K562 (cell line): ENCODE data around the gene IL21. TPM values are rescaled to one million over a fixed set of nuclear protein-coding genes. Genes with fewer than 3 reads are reported as not detected.
A peak's percentile ranks its signal among the peaks of the same experiment; 100 is the strongest.

Experiments
- ATAC-seq: fragments of 200-7000 bp; cut with Tn5 transposase; 3 replicates; pipeline ENCODE4 v1.9.1; 2020; ENCODE audit warnings: moderate library complexity
- BruUV-seq: library from RNA; stranded (reverse); fragments of 400-500 nt; replicated peaks from 2 replicates; lab custom pipeline; 2021; lab: Mats Ljungman, UMichigan
- CTCF ChIA-PET: fragments of 300-600 bp; formaldehyde crosslinking; extraction: SDS; loops from one replicate; lab custom pipeline; 2021; ENCODE audit warnings: low intra/inter-chr PET ratio; lab: Yijun Ruan, JAX
- POLR2A ChIA-PET: fragments of 300-600, 350-650 bp; sonication (Branson Sonifier 250); formaldehyde crosslinking; extraction: SDS; loops from one replicate; lab custom pipeline; 2021; ENCODE audit warnings: antibody characterized with exemption, inconsistent platforms; lab: Yijun Ruan, JAX
- DNase-seq, 4 experiments: peaks; one replicate each; pipeline versions ENCODE4 v3.0.0 to v3.0.0-alpha.2; 2011 to 2018; ENCODE audit warnings: low spot score in 3 of 4, mixed read lengths in 3 of 4; ENCODE audit errors: extremely low read depth in 1 of 4
- FAIRE-seq: peaks from 2 replicates; lab custom pipeline; 2011; peaks lifted over from hg19 to GRCh38; lab: Jason Lieb, UNC
- H2AFZ ChIP-seq: 2 replicates; pipeline ENCODE4 v1.6.0; 2011; ENCODE audit warnings: low read depth, low read length, control low read depth, inconsistent platforms
- H3K27ac ChIP-seq: fragments of 200-600 bp; 3 replicates; pipeline ENCODE4 v1.8.0; 2011; ENCODE audit warnings: low read depth, mild to moderate bottlenecking, control low read depth, inconsistent platforms, low read length, moderate library complexity, mixed read lengths; ENCODE audit errors: extremely low read depth
- H3K27me3 ChIP-seq, 2 experiments: fragments of 300-600 bp in 1 of 2; 2 replicates in 1 of 2; 3 replicates in 1 of 2; pipeline versions ENCODE4 v1.6.0 to v1.8.0; 2011; ENCODE audit warnings: inconsistent platforms in 2 of 2, low read length in 2 of 2, mild to moderate bottlenecking in 1 of 2, mixed read lengths in 1 of 2, moderate library complexity in 1 of 2; ENCODE audit not compliant: control insufficient read depth in 2 of 2, insufficient read depth in 2 of 2
- H3K36me3 ChIP-seq: fragments of 300-600 bp; 3 replicates; pipeline ENCODE4 v1.8.0; 2011; ENCODE audit warnings: mild to moderate bottlenecking, low read length, inconsistent platforms; ENCODE audit not compliant: control insufficient read depth, insufficient read depth
- H3K4me1 ChIP-seq, 2 experiments: fragments of 200-600 bp in 1 of 2; replicated peaks in 1 of 2; 2 replicates in 1 of 2; 3 replicates in 1 of 2; pipeline versions ENCODE4 v1.5.1 to v1.8.0; 2011; ENCODE audit warnings: inconsistent platforms in 2 of 2, low read length in 2 of 2, mild to moderate bottlenecking in 1 of 2, mixed read lengths in 1 of 2, moderate library complexity in 1 of 2; ENCODE audit not compliant: control insufficient read depth in 2 of 2, insufficient read depth in 2 of 2
- H3K4me2 ChIP-seq: 2 replicates; pipeline ENCODE4 v1.6.1; 2011; ENCODE audit warnings: low read length, control low read depth, inconsistent platforms, mixed read lengths; ENCODE audit not compliant: insufficient read depth
- H3K4me3 ChIP-seq: fragments of 200-600 bp; sonication (generic), shearing (Covaris generic); 2 replicates; pipeline ENCODE4 v1.5.1; 2016; ENCODE audit warnings: control low read depth, inconsistent platforms
- H3K79me2 ChIP-seq: fragments of 200-600 bp; 3 replicates; pipeline ENCODE4 v1.8.0; 2011; ENCODE audit warnings: low read length, inconsistent platforms; ENCODE audit not compliant: control insufficient read depth, insufficient read depth
- H3K9ac ChIP-seq, 2 experiments: 2 replicates each; pipeline versions ENCODE4 v1.6.0 to v1.6.1; 2011; ENCODE audit warnings: low read depth in 2 of 2, low read length in 2 of 2, control low read depth in 1 of 2, inconsistent platforms in 1 of 2, mild to moderate bottlenecking in 1 of 2, mixed read lengths in 1 of 2; ENCODE audit not compliant: insufficient read depth in 1 of 2
- H3K9me1 ChIP-seq: one replicate; pipeline ENCODE4 v1.6.0; 2011; ENCODE audit warnings: inconsistent platforms, mild to moderate bottlenecking, low read length, moderate library complexity; ENCODE audit not compliant: control insufficient read depth, insufficient read depth
- H3K9me3 ChIP-seq: replicated peaks from 2 replicates; pipeline ENCODE4 v1.5.1; 2011; ENCODE audit warnings: low read depth, low read length, inconsistent platforms; ENCODE audit not compliant: control insufficient read depth, insufficient read depth
- H4K20me1 ChIP-seq: replicated peaks from 2 replicates; pipeline ENCODE4 v1.6.1; 2011; ENCODE audit warnings: low read length, inconsistent platforms, mixed read lengths; ENCODE audit not compliant: control insufficient read depth, insufficient read depth
- CEBPG ChIP-seq, 3 experiments: fragments of 200-800 bp in 1 of 3; sonication (Bioruptor generic) in 1 of 3; sonication (generic) in 1 of 3; formaldehyde crosslinking in 1 of 3; IDR thresholded peaks in 2 of 3; conservative IDR thresholded peaks in 1 of 3; 2 replicates each; pipeline versions ENCODE4 v1.6.1 to v1.8.0; 2016 to 2022; ENCODE audit warnings: missing compliant biosample characterization in 2 of 3, missing genetic modification characterization in 2 of 3, mild to moderate bottlenecking in 1 of 3, missing genetic modification reagents in 1 of 3
- EGR1 ChIP-seq: fragments of 450-650 bp; conservative IDR thresholded peaks from 2 replicates; pipeline ENCODE4 v1.6.1; 2017; ENCODE audit warnings: mild to moderate bottlenecking
- ELF2 ChIP-seq: fragments of 250-450 bp; sonication (Bioruptor Pico); IDR thresholded peaks from 2 replicates; pipeline ENCODE4 v1.5.0; 2021; ENCODE audit warnings: mild to moderate bottlenecking
- HNRNPK ChIP-seq: fragments of 200-400 bp; formaldehyde crosslinking; IDR thresholded peaks from one replicate; pipeline ENCODE4 v1.6.1; 2018; ENCODE audit warnings: mild to moderate bottlenecking, low read depth, low read length; ENCODE audit not compliant: poor library complexity, severe bottlenecking
- MLLT1 ChIP-seq, 2 experiments: fragments of 450-650 bp; IDR thresholded peaks; 2 replicates each; pipeline ENCODE4 v1.6.1; 2016
- POLR2H ChIP-seq: IDR thresholded peaks from 2 replicates; pipeline ENCODE4 v1.6.1; 2016; ENCODE audit warnings: missing genetic modification characterization, low read depth, mild to moderate bottlenecking, control low read depth, missing compliant biosample characterization, moderate library complexity
- PURB ChIP-seq: sonication (generic); formaldehyde crosslinking; IDR thresholded peaks from 2 replicates; pipeline ENCODE4 v1.9.0; 2021; ENCODE audit warnings: low read depth, mild to moderate bottlenecking, missing genetic modification reagents
- RBM17 ChIP-seq: fragments of 200-400 bp; formaldehyde crosslinking; IDR thresholded peaks from 2 replicates; pipeline ENCODE4 v1.6.1; 2017; ENCODE audit warnings: low read depth, mild to moderate bottlenecking, low read length, borderline replicate concordance
- SMAD4 ChIP-seq: fragments of 250-450 bp; sonication (Bioruptor Pico); conservative IDR thresholded peaks from 2 replicates; pipeline ENCODE4 v1.8.0; 2021; ENCODE audit warnings: inconsistent platforms, mild to moderate bottlenecking, moderate library complexity
- TRIM24 ChIP-seq, 2 experiments: fragments of 450-650 bp; IDR thresholded peaks; 2 replicates each; pipeline ENCODE4 v1.6.1; 2016
- ZC3H8 ChIP-seq: fragments of 450-650 bp; IDR thresholded peaks from 2 replicates; pipeline ENCODE4 v1.6.1; 2017
- ZNF140 ChIP-seq: fragments of 250-450 bp; sonication (Bioruptor Pico); IDR thresholded peaks from 2 replicates; pipeline ENCODE4 v1.8.0; 2021; ENCODE audit warnings: moderate library complexity, mild to moderate bottlenecking, inconsistent platforms
- ZNF668 ChIP-seq: fragments of 250-450 bp; sonication (Bioruptor Pico); IDR thresholded peaks from 2 replicates; pipeline ENCODE4 v1.8.0; 2022; ENCODE audit warnings: mild to moderate bottlenecking, inconsistent platforms
- WGBS: fragments of 100-300 bp; shearing (Covaris generic); methylation state at CpG from one replicate; pipeline ENCODE4 v1.1.6; 2016; ENCODE audit warnings: low coverage, mixed read lengths; ENCODE audit not compliant: insufficient coverage; ENCODE audit errors: missing lambda C conversion rate; 5-methylcytosine and 5-hydroxymethylcytosine counted together
- in situ Hi-C: fragments of 300-500 bp; cut with MboI; formaldehyde crosslinking; loops from 4 replicates; pipeline ENCODE4 v1.15.0; 2018; ENCODE audit warnings: inconsistent platforms, mixed read lengths
- intact Hi-C: fragments of 100-400 bp; cut with micrococcal nuclease; formaldehyde crosslinking; loops from 2 replicates; pipeline ENCODE4 v1.14.2; 2022
- polyA plus RNA-seq, 8 experiments: library from polyadenylated mRNA; depleted of rRNA in 4 of 8; stranded (reverse) in 5 of 8; unstranded in 3 of 8; fragments of >200 nt; fragmentation: Nextera tagmentation in 2 of 8; fragmentation: Illumina TruSeq in 1 of 8; extraction: Ambion mirVana in 2 of 8; extraction: Trizol in 1 of 8; gene quantifications; 2 replicates each; pipeline versions ENCODE4 v1.2.1 to v1.2.3, GENCODE V29; 2011 to 2014; ENCODE audit warnings: inconsistent platforms in 1 of 8, missing spikeins in 1 of 8
- total RNA-seq, 7 experiments: library from RNA; depleted of rRNA in 6 of 7; stranded (reverse); fragments of >200 nt in 6 of 7; fragmentation: Illumina TruSeq in 2 of 7; extraction: Trizol in 2 of 7; gene quantifications; 2 replicates each; pipeline versions ENCODE4 v1.2.1 to v1.2.3, GENCODE V29; 2011 to 2021; ENCODE audit warnings: low replicate concordance in 1 of 7
- TF ChIP-seq, protein P1 (sequence below): fragments of 450-650 bp; IDR thresholded peaks from 2 replicates; pipeline ENCODE4 v1.7.1; 2018; ENCODE audit warnings: mild to moderate bottlenecking, low read depth; ENCODE audit not compliant: partially characterized antibody

The IL21 gene
- total and polyA plus RNA-seq, 9 of the 15 experiments (the other 6 are each of a cell fraction or from before 2014, with no cell fraction given) = not detected

GRCh38 chr4:122663814-122664610 lies 43.1 kb upstream of the IL21 start:
- ChIA-PET CTCF (no interaction called here), POLR2A (no interaction called here)
- no peaks in the 10 kb centered on the region for H4K20me1 ChIP-seq
- no peak overlapping the region for H3K27ac ChIP-seq
- in situ Hi-C loops = no loop called here
- H3K27me3 ChIP-seq = no peaks in the 10 kb centered on the region
- peak overlapping the region; percentile 20; the same call in 1 of the 2 replicates for H2AFZ ChIP-seq
- no peak overlapping the region for H3K4me3 ChIP-seq
- H3K36me3 ChIP-seq = no peaks in the 10 kb centered on the region
- H3K9me1 ChIP-seq = no peaks in the 10 kb centered on the region
- FAIRE-seq = no peak
- BruUV-seq = no TSS peak
- WGBS = 43% methylated on average over 9 of the region's 9 CpGs
- H3K4me2 ChIP-seq = no peak overlapping the region
- H3K9me3 ChIP-seq = no peaks in the 10 kb centered on the region
- H3K9ac ChIP-seq = no peak overlapping the region
- DNase-seq = no peak
- peaks cover 0 to 18% of the 10 kb centered on the region in 2 experiments; a peak in 3 of 5 replicates for H3K4me1 ChIP-seq
- ATAC-seq = no peak
- intact Hi-C loops = loop anchor here (5.0 to 10.0 kb wide), 2 partner anchors 51 to 62 kb away; no protein-coding TSS in a partner anchor
- no peaks in the 10 kb centered on the region for H3K79me2 ChIP-seq
- no peak for TF ChIP-seq ZNF668
- TF ChIP-seq ZC3H8 = no peak
- TF ChIP-seq, protein P1, sequence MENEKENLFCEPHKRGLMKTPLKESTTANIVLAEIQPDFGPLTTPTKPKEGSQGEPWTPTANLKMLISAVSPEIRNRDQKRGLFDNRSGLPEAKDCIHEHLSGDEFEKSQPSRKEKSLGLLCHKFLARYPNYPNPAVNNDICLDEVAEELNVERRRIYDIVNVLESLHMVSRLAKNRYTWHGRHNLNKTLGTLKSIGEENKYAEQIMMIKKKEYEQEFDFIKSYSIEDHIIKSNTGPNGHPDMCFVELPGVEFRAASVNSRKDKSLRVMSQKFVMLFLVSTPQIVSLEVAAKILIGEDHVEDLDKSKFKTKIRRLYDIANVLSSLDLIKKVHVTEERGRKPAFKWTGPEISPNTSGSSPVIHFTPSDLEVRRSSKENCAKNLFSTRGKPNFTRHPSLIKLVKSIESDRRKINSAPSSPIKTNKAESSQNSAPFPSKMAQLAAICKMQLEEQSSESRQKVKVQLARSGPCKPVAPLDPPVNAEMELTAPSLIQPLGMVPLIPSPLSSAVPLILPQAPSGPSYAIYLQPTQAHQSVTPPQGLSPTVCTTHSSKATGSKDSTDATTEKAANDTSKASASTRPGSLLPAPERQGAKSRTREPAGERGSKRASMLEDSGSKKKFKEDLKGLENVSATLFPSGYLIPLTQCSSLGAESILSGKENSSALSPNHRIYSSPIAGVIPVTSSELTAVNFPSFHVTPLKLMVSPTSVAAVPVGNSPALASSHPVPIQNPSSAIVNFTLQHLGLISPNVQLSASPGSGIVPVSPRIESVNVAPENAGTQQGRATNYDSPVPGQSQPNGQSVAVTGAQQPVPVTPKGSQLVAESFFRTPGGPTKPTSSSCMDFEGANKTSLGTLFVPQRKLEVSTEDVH = no peak
- TF ChIP-seq CEBPG (CRISPR knock-in tag; IDR thresholded peaks at IDR 0.05) = peak; percentile 65
- peak; percentile 71 to 90 for TF ChIP-seq CEBPG (tag; conservative IDR thresholded peaks at IDR 0.05 in 1 of 2, IDR thresholded peaks at IDR 0.05 in 1 of 2)
- no peak for TF ChIP-seq RBM17
- peak; percentile 32; the same call in 1 of the 2 replicates for TF ChIP-seq SMAD4 (CRISPR knock-in tag)
- TF ChIP-seq PURB = no peak
- TF ChIP-seq EGR1 = no peak
- TF ChIP-seq MLLT1 (IDR thresholded peaks at IDR 0.05) = no peak
- no peak for TF ChIP-seq ZNF140
- TF ChIP-seq POLR2H (tag) = peak; percentile 73
- TF ChIP-seq HNRNPK = no peak
- 0 out of 2 replicates have a peak, but pooled peaks have one; percentile 16 for TF ChIP-seq ELF2 (CRISPR knock-in tag)
- peak; percentile 33 to 64; a peak in 2 of 4 replicates for TF ChIP-seq TRIM24 (IDR thresholded peaks at IDR 0.05)
